HK-2 (cell line): ENCODE data around the gene PLVAP.

Experiments used
- DNase-seq: peaks from one replicate; pipeline ENCODE4 v3.0.0-alpha.2; 2018; ENCODE audit not compliant: unreplicated experiment

PLVAP gene

DNA sequence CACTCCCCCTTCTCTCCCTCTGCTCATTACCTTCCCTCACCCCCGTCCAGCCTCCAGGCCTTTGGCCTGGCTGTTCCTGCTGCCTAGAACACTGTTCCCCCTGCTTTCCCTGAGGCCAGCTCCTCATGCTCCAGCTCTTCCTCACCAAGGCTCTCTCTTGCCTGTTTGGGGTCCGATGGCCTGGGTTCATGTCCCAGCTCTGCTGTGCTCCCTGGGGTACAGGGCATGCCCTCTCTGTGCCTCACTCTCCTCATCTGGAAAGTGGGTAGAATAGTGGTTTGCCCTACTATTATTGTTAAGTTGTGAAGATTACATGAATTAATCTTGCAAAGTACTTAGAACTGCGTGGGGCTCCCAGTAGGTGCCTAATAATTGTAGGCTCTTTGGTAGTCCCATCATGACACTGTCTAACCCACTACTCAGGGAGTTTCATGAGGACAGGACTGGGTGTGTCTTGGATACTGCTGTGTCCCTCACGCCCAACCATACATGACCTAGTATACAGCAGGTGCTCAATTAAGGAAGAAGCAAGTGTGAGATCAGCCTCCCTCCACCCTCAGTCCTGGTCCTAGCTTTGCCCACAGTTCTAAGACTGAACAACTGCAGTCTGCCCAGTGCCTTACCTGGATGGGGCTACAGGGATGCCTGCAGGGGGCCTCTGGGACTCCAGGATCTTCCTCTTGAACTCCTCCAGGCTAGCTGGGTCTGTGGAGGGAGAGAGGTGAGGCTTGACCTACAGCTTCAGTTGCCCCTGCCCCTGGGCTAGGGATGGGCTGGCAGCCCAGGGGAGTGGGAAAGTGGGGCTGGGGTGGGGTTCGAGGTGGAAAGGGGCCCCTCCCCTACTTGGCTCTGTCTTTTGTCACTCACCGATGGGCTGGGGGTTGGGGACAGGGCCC, 17.0 kb downstream of the PLVAP start:
- no peak for DNase-seq

DNA sequence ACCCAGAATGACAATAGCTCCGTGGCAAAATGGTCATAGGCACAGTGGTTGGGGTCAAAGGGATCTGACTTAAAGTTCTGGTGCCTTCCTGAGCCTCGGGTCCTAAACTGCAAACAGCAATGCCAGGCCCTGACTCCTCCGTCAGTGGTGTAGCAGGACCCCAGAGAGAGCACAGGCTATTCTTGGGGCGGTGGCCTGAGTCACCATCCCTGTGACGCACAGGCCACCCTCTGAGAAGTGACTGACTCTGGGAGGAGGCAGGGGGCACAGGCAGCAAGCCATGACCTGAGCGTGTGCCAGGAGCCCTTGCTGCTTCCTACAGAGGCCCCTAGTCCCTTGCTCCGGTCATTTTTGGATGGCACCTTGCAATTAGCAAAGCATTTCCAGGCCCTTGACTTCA, 18.7 kb downstream of the PLVAP start:
- peak; percentile 33 for DNase-seq

DNA sequence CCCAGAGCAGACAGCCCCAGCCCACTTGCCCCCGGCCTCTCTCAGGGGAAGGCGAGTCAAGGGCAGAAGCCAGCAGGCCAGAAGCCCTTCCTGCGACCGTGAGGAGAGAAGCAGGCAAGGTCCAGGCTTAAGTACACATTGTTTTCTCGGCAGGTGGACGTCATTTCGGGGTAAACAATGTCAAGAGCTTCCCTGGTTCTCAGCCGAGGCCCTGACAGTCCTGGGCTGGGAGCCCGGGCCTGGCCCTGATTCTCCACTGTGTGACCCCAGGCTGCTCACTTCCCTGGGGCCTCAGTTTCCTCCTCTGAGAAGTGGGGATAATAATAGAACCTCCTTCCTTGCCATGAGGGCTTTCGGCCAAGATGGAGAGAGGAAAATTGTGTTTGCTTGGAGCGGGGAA, 19.4 kb downstream of the PLVAP start:
- DNase-seq, result no peak

DNA sequence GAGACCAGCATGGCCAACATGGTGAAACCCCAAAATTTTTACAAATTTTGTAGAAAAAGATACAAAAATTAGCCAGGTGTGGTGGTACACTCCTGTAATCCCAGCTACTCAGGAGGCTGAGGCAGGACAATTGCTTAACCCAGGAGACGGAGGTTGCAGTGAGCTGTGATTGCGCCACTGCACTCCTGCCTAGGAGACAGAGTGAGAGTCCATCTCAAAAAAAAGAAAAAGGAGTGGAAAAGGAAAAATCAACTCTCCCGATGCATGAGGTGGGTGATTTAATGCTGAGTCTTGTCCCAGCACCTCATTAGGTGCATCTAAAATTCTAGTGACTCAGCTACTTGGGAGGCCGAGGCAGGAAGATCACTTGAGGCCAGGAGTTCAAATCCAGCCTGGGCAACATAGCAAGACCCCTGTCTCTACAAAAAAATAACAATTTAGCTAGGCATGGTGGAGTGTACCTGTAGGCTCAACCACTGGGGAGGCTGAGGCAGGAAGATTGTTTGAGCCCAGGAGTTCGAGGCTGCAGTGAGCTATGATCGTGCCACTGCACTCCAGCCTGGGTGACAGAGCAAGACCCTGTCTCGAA, 20.0 kb downstream of the PLVAP start:
- no peak for DNase-seq

DNA sequence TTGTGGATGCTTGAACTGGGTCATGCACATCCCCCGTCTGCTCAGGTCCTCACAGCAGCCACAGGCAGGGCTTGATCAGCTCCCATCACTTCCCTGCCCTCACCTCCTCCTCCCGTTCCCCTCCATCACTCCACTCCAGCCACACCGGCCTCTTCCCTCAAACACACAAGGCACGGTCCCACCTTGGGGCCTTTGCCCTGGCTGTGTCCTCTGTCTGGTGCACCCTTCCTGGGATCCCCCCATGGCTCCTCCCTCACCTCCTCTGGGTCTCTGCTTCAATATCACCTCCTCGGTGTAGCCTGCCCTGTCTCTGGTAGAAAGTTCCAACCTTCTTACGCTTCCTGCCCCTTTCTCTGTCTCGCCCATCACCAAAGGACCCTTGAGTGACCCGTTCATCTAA, 23.8 kb downstream of the PLVAP start:
- DNase-seq, result no peak

DNA sequence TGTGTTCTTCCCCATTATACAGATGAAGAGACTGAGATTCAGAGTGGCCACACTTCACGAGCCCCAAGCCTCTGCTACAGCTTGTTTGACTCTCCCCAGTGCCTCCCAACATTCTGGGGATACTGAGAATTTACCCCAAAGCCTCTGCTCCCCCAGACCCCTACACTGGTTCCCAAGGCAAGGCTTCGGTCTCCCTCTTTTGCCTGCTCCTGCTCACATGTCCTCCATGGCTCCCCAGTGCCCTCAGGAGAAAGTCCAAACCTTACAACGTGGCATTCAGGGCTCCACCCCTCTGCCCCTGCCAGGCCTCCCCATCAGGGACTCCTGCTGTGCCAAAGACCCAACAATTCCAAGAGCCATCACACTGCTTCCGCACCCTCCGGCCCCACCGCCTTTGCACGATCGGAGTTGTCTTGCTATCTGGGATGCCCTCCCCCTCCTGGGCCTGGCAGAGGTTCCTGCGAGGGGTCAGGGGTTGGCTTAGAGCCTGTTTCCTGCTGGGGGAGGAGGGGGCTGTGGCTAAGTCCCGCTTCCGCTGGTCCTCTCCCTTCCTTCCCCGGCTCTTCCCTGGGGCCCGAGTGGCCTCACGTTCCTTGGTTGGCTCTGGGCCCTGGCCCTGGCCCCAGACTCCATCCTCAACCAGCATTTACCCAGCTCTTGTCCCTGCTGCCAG, 24.4 kb downstream of the PLVAP start:
- no peak for DNase-seq

DNA sequence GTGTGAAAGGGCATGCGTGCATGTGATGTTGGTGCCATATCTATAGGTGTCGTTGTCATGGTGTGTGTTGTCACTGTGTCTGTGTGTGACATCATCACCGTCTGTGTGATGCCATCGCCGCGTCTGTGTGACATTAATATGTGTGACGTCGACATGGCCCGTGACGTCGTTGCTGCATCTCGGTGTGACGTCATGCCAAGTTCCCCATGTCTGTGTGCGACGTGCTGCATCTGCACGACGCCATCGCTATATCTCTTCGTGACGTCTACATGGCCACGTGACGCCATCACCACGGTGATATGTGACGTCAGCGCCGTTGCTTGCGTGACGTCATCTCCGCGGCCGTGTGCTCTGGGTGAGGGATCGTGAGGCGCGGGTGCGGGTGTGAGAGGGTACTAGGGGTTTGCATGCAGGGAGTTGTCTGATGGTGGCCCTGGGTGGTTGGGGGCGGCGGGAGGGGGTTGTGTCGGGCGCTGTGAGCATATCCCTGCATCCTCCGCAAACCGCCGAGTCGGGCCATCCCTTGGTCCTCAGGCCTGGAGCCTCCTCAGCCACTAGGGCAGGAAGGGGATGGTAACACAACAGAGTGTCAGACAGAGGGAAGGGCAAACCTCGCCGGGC, 25.2 kb downstream of the PLVAP start:
- no peak for DNase-seq

DNA sequence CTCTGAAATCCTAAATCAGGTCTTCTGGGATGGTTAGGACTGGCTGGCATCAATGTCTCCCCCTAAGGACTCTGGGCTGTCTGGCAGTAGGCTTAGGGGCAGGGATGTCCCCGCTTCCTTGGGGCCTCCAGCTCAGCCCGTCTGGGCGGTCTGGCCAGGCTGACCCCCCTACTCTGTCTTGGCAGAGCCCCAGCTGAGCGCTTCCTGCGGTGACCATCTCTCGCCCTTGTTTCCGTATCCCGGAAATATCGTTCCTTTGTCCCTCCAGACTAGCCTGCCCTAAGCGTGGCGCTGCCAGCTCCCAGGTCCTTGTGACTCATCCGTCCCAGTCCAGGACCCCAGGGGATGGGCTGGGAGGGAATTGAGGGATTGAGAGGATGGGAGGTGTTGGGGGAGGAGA, 28.4 kb downstream of the PLVAP start:
- peak; percentile 47 for DNase-seq

DNA sequence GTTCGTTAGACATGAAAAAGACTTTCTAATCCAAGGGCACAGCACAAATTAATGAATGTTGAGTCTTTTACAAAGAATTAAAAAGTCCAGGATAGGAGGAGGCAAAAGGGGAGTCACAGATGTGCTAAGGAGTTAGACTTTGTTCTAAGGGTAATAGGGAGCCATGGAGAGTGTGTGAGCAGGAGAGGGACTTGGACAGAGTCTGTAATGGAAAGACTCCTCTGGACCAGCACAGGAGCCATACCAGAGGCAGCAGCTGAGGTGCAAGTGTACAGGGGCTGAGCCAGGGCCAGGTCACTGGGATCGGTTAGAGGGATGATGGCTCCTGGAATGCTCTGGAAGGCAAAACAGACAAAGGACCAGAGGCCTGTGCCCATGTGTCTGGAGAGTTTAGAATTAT, 29.3 kb downstream of the PLVAP start:
- no peak for DNase-seq

DNA sequence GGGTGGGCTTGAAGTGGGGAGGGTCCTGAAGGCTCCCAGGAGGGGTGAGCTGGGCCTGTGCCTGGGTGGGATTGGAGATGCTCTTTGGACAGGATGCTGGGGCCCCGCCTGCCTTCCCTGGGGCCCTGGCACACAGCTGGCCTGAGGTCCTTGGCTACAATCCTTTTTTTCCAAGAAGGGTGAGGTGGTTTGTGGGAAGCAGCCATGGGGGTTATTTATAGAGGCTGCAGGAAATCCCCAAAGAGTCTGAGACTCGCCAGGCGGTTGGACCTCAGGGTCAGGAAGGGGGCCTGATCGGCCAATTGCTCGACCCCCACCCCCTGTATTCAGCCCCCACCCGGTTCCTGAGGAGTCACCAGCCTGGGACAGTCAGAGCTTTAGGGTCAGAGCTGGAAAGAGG, 29.8 kb downstream of the PLVAP start:
- DNase-seq, result no peak

DNA sequence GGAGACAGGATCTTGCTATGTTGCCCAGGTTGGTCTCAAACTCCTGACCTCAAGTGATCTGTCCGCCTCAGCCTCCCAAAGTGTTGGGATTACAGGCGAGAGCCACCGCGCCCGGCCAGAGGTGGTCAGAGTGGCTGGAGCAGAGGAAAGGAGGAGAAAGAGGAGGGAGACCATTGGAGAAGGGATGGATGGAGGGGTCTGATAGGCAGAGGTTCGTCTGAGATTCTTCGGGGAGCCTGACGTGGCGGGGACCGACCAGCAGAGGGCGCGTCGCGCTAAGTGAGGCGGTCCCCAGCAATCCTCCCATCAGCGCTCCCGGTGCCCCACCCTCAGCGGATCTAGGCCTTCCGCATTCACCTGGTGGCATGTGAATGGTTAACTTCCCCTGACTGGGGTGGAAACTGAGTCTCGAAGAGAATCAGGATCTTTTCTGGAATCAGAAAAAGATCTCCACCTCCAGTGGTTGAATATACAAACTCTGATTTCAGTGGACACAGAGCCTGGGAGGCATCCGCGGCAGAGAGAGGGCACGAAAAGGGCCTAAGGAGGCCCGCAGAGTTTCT, 31.0 kb downstream of the PLVAP start:
- DNase-seq, result peak; percentile 81

DNA sequence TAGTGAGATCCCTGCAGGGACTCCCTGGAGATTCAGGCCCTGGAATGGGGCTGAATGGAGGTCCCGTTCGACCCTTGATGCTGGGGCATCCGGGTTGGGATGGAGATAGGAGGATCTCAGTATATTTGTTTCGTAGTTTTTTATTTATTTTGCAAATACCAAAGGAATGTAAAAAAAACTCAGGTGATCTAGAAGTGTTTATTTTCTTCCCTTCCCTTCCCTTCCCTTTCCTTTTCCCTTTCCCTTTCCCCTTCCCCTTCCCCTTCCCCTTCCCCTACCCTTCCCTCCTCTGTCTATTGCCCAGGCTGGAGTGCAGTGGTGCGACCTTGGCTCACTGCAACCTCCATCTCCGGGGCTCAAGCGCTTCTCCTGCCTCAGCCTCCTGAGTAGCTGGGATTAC, 35.3 kb downstream of the PLVAP start:
- DNase-seq, result no peak

DNA sequence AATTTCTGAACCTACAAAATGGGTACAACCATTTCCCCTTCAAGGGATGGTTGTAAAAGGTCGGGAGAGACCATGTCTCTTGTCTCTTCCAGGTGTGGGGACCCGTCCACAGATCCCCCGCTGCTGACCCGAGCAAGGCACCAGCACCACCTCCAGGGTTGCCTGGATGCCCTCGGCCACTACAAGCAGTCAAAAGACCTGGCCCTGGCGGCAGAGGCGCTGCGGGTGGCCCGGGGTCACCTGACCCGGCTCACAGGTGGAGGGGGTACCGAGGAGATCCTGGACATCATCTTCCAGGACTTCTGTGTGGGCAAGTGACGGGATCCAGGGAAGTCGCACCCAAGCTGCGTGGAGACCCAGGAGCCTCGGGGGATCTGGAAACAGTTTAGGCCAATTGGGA, 35.8 kb downstream of the PLVAP start:
- no peak for DNase-seq

DNA sequence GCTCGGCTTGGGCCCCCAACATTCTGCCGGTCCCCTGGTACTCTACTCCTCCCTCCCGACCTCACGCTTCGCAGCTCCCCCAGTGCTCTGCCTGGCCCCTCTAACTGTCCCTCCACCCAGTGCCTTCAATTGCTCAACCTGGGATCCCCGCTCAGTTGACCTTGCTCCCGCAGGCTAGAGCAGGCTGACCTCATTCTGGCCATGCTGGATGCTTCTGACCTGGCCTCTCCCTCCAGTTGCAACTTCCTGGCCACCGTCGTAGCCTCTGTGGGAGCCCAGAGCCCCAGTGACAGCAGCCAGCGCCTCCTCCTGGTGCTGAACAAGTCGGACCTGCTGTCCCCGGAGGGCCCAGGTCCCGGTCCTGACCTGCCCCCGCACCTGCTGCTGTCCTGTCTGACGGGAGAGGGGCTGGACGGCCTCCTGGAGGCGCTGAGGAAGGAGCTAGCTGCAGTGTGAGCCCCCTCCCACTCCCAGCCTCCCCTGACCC, 36.2 kb downstream of the PLVAP start:
- no peak for DNase-seq

DNA sequence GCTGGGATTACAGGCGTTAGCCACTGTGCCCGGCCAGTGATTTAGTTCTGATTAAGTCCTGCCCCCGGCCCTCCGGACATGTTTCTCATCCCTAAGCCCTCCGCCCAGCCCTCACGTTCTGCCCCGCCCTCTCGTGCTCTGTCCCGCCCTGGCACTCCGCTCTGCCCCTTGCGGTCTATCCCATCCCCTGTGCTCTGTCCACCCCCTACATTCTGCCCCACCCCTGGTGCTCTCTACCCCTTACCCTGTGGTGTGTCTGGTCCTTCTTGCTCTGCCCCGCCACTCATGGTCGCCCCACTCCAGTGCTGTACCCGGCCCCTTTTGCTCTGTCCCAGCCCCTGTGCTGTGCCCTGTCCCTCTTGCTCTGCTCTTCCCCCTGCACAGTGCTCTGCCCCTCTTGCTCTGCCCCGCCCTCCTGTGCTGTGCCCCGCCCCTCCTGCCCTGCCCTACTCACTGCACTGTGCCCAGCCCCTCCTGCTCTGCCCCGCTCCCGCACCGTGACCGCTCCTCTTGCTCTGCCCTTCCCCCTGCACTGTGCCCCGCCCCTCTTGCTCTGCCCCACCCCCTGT, 36.8 kb downstream of the PLVAP start:
- no peak for DNase-seq

DNA sequence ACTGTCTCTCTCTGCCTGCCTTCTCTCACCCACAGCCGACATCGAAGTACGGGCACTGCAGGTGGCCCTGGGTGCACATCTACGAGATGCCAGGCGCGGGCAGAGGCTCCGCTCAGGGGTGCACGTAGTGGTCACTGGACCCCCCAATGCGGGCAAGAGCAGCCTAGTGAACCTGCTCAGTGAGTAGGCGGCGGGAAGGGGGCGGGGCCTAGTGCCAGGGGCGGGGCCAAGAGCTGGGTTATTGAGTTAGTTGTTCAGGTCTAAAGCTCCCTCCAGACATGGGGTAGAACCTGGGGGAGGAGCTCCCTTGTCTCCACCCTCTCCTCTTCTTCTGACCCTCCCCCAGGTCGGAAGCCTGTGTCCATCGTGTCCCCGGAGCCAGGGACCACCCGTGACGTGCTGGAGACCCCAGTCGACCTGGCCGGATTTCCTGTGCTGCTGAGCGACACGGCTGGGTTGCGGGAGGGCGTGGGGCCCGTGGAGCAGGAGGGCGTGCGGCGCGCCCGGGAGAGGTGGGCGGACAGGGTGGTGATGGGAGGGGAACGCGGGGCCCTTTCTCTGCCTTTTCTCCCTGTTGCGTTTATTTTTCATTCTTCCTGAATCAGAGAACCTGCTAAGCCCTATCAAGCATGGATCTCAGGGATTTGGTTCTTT, 37.9 kb downstream of the PLVAP start:
- DNase-seq, result no peak

DNA sequence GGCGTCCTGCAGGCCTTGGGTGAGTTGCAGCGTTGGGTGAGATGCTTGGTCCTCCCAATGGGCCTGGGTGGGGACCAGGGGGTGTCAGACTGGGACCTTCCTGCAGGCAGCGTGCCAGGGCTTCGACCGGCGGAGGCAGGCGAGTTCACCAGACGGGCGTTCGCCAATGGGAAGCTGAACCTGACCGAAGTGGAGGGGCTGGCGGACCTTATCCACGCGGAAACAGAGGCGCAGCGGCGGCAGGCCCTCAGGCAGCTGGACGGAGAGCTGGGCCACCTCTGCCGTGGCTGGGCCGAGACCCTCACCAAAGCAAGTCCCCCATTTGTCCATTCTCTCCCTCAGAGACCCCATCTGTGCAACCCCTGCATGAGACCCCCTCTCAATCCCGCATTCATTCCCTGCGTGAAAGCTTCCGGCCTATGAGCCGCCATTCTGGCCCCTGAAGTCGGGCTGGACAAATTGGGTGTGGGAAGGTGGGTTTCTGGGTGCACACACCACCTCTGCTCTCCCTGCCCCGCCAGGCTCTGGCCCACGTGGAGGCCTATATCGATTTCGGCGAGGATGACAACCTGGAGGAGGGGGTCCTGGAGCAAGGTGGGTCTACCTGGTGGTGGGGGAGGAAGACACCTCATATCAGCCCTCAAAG, 38.6 kb downstream of the PLVAP start:
- DNase-seq, result no peak

DNA sequence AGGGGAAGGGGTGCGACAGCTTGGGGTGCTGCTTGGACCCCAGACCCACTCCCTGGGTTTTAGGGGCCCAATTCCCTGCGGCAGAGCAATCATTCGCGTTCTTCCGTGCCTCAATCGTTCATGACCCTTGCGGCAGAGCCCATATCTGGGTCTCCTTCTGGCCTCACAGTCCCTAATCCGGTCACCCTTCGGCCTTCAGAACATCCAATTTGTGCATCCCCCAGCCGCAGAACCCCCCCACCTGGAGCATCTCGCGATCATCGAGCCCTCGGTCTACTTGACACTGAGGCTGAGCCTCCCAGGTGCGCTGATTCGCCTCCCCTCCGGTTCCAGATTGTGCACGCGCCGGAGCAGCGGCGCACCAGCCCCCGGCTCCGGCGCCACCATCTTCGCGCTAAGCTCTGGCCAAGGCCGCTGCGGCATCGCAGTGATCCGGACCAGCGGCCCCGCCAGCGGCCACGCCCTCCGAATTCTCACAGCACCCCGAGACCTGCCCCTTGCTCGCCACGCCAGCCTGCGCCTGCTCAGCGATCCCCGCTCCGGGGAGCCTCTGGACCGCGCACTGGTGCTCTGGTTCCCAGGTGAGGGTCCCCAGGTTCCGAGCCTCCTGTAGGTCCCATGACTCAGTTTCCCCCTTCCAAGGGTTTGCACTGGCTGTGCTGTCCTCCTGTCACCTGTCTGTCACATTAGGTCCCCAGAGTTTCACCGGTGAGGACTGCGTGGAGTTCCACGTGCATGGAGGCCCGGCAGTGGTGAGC, 39.3 kb downstream of the PLVAP start:
- peak; percentile 31 for DNase-seq

DNA sequence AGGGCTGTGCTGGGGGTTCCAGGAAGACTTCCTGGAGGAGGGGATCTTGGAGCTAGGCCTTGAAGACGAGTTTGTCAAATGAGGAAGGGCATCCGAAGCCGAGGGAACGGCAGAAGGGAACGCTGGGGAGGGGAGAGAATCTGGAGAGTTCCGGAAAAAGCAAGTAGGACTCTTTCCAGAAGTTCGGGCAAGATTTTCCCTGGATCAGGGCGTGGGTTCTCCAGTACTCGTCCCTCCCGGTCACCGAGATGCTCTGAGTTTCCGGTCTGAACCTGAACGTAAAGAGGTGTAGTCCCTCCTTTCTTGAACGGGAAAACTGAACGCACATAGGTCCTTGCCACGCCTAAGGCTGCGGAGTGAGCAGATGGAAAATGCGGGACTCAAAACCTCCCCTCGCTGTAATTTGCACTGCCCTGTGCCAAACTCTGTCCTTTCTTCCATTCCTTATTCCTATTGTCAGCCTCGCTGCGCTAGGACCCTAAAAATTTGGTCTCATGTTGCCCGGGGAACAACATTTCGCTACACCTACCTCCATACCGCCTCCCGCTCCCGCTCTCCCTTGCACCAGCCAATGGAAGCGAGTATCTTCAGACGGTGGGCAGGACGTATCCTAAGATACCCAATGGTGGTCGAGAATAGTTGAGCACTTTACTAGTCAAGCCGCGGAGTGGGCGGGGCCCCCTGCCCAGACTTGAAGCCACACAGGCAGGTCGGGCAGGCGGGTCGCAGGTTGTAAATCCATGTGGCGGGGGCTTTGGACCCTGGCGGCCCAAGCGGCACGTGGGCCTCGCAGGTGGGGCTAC, 40.1 kb downstream of the PLVAP start, which contains the start of gene GTPBP3:
GTPBP3 (plus strand) TSS at position 682 of the 803 bp plus-strand sequence; CDS start at position 741, 59 bp downstream.
- peak; percentile 93 for DNase-seq
